ENCODE results near the gene OR10V1.
"Not testable (repeated sequence)": the region's sequence is repeated elsewhere in the genome, so short reads cannot be mapped to it uniquely, and the experiment has no call there.

The OR10V1 gene

GRCh38 chr11:59707371-59707770 is 6.3 kb downstream of the OR10V1 start:
- no peak for DNase-seq

- DNase-seq: peak; percentile 83
Observed at GRCh38 chr11:59706518-59707285, 6.9 kb downstream of the OR10V1 start.

GRCh38 chr11:59705294-59705693 is 8.4 kb downstream of the OR10V1 start:
- DNase-seq: peak; percentile 6

DNA sequence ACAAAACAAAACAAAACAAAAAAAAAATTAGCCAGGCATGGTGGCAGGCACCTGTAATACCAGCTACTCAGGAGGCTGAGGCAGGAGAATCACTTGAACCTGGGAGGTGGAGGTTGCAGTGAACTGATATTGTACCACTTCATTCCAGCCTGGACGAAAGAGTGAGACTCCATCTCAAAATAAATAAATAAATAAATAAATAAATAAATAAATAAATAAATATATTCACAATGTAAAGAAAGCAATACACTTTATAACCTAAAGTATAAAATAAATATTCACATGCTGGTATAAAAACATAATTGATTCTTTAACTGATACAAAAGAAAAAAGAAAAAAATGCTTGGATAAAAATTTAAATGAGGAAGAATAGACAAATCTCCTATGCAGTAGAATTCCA is 10.1 kb downstream of the OR10V1 start:
- DNase-seq: not testable (repeated sequence)

- DNase-seq: not testable (repeated sequence)
Observed at GRCh38 chr11:59700157-59700556, 13.5 kb downstream of the OR10V1 start.

DNA sequence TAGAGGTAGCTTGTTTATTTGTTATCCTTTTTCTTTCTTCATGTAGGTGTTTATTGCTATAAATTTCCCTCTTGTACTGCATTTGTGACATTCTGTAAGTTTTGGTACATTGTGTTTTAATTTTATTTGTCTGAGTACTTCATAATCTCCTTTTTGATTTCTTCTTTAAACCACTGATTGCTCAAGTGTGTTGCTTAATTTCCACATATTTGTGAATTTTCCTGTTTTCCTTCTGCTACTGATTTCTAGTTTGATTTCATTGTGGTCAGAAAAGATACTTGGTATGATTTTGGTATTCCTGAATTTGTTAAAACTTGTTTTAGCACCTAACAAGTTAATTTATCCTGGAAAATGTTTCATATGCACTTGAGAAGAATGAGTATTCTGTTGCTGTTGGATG is 15.1 kb downstream of the OR10V1 start:
- DNase-seq: no peak

DNA sequence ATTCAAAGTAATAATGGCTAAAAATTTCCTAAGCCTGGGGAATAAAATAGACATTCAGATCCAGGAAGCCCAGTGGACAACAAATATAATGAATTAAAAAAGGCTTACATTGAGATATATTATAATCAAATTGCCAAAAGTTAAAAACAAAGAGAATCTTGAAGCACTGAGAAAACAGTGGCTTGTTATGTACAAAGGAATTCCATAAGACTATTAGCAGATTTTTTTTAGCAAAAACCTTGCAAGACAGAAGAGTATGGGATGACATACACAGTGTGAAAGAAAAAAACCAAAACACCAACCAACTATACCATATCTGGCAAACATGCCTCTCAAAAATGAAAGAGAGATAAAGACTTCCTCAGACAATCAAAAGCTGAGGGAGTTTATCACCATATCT is 20.7 kb downstream of the OR10V1 start:
- no peak for DNase-seq

GRCh38 chr11:59691156-59691555 is 22.5 kb downstream of the OR10V1 start:
- no peak for DNase-seq

GRCh38 chr11:59689015-59689414 is 24.6 kb downstream of the OR10V1 start:
- DNase-seq: no peak

DNA sequence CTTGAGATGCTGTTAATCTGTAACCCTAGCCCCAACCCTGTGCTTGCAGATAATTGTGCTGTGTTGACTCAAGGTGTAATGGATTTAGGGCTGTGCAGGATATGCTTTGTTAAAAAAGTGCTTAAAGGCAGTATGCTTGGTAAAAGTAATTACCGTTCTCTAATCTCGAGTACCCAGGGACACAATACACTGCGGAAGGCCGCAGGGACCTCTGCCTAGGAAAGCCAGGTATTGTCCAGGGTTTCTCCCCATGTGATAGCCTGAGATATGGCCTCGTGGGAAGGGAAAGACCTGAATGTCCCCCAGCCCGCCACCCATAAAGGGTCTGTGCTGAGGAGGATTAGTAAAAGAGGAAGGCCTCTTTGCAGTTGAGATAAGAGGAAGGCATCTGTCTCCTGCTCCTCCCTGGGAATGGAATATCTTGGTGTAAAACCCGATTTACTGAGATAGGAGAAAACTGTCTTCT is 32.4 kb downstream of the OR10V1 start:
- not testable (repeated sequence) for DNase-seq

GRCh38 chr11:59680287-59681154 is 33.1 kb downstream of the OR10V1 start:
- DNase-seq: peak; percentile 80

GRCh38 chr11:59679347-59679746 is 34.3 kb downstream of the OR10V1 start:
- DNase-seq: no peak

DNA sequence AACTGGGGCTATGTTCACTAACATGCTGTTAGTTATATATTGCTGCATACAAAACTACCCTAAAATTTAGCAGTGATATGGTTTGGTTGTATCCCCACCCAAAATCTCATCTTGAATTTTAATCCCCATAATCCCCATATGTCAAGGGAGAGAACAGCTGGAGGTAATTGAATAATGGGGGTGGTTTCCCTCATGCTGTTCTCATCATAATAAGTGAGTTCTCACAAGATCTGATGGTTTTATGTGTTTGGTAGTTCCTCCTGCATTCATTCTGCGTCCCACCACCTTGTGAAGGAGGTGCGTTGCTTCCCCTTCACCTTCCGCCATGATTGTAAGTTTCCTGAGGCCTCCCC is 34.9 kb downstream of the OR10V1 start:
- DNase-seq: no peak

DNA sequence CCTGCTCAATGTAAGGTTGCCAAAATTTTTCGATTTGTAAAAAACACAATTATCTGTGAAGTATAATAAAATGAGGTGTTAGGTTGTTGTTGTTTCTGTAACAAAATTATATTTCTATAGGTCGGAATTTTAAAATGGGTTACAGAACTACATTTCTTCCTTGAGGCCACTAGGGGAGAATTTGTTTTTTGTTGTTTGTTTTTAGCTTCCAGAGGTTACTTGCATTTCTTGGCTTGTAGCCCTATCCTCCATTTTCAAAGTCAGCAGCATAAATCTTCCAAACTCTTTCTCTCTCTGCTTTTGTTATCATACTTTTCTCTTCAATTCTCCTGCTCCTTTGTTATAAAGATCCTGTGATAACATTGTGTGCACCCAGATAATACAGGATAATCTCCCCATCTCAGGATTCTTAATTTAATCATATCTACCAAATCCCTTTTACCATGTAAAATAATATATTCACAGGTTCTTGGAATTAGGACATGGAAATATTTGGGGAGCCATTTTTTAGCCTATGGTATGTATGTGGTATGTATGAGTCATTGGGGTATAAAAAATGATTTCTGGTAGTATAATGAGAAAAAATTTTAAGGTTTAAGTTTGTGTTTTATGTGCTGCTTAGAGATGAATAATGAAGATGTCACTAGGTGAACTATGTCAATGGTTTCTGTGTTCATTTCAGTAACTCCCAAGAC is 35.4 kb downstream of the OR10V1 start:
- peak; percentile 36 for DNase-seq

DNA sequence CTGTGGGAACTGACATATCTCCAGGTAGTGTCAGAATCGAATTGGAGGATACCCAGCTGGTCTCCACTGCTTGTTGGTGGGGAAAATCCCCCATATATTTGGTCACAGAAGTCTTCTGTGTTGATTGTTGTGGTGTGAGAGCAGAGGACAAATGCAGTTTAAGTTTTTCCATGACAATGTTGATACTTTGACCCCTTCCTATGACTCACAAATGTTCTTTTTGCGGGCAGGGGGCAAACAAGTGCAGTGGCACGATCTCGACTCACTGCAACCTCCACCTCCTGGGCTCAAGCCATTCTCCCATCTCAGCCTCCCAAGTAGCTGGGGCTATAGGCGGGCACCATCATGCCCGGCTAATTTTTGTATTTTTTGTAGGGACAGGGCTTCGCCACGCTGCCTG is 37.4 kb downstream of the OR10V1 start:
- no peak for DNase-seq

- DNase-seq: no peak
Observed at GRCh38 chr11:59674291-59674690, 39.4 kb downstream of the OR10V1 start.

DNA sequence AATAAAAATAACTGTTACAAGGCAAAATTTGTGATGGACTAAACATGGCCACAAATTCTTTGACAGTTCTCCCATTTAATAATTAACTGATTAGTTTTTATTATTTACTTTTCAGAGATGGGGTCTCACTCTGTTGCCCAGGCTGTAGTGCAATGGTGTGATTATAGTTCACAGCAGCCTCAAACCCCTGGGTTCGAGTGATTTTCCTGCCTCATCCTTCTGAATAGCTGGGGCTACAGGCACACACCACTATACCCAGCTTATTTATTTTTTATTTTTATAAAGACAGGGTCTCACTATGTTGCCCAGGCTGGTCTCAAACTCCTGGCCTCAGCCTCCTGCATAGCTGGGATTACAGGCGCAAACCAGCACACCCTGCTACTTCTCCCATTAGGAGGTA is 40.4 kb downstream of the OR10V1 start:
- no peak for DNase-seq

- DNase-seq: no peak
Observed at GRCh38 chr11:59671471-59671870, 42.2 kb downstream of the OR10V1 start.

DNA sequence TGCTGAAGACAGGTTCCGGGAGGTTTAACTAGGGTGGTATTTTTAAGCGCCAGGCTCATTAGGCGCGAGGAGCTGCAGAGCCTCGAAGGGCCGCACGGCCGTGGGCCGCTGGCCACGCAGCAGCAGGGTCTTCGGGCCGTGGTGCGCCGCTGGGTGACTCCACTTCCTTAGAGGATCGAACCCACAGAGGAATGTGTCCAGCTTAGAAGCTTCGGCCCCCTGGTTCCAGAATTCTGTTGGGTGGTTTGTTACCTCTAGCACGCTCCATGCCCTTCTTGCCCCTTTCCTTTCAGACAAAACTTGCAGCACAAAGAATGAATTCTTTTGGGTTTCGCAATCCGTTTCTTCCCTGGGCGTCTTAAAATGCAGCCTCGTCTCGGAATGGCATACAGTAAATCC is 44.0 kb downstream of the OR10V1 start:
- DNase-seq: peak; percentile 63

DNA sequence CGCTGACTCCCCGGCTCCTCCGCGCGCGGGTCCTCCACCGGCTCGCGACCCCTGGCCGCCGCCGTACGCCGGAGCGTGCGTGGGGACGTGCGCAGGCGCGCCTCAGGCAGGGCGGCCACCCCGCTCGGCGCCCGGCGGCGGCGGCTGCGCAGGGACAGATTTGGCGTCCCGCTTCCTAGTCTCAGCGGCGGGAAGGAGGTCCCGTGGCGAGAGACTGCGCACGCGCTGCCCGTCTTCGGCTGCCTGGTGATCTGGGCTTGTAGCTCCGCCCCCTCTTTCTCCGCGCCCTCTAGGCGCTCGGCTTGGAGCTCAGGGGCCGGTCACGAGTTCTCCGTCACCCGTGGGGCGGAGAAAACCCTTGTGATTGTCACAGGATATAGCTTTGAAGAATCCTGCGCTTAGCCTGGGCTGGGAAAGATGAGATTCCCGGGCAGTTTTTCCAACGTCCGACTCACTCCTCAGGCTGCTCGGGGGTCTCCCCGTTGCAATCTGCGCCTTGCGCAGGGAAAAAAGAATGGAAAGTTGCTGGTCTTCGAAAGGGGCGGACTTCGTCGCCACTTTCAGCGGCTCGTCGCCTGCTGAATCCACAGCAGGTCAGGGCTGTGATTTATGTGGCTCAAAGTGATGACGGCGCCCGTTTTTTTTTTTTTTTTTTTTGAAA is 44.6 kb downstream of the OR10V1 start, which contains the start of gene PATL1:
Gene PATL1, minus strand, starts transcription at position 88 of the 661 bp plus-strand sequence. CDS start 142 bp downstream, outside the sequence.
- peak; percentile 98 for DNase-seq

DNA sequence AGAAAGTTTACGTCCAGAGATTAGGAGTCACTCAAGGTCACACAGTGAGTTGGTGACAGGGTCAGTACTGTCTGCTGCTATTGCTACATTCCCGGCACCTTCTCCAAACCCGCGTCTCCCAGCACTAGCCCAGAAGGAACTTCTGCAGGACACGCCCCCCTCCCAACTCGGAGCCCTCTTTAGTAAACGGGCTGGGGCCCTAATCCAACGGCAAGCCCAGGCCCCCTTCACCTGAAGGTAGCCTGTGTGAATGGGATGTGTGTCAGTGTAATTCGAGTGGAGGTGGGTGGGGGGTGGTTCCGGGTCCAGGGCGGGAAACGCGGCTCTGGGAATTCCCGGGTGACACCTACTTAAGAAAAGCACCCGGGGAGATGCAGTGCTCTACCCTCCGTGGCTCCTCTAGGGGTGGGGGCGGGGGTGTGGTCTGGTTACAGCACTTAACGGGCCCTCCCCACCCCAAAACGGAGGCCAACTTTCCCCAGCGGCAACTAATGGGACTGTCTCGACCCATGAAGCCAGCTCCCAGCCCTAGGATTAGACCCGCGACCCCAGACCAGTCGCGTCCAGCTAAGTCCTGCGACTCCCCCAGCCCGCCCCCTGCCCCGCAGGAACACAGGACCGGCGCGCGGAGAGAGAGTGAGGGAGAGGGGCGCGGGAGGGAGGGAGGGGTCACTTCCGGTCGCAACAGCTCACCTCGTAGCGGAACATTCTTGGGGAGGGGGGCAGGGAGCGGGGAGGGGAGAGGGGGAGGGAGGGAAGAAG is 45.3 kb downstream of the OR10V1 start:
- peak; percentile 31 for DNase-seq

DNA sequence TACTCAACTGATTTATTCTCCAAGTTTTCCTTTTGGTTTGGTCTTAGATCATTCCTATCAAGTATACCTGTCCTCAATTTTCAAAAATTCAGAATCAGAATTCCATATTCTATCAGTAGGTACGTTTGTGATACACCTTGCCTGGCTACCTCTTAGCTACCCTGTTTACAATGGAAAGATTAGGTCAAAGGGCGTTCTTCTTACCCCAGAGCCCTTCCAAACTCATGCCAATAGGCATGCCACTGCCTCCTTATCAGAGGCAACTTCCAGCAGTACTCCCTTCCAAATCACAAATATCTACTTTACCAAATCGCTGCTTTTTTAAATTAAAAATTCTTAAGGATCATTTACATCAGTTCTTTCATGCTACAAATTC is 45.8 kb downstream of the OR10V1 start:
- no peak for DNase-seq
